ENCODE measurements around the gene PDXK. TPM values are rescaled to one million over a fixed set of nuclear protein-coding genes. Genes with fewer than 3 reads are reported as not detected.

PDXK gene
- total RNA-seq, 2 donors from 2014 or later: 155 to 188 TPM

GRCh38 chr21:43763901-43764523, 45.1 kb downstream of the PDXK start:
- intact Hi-C loops (cut with DNase I): no loop called here
- no peak for DNase-seq
- H3K4me3 ChIP-seq: no peak overlapping the region
- H3K4me1 ChIP-seq: peaks cover 8% of the 10 kb centered on the region
- no peaks in the 10 kb centered on the region for H3K27me3 ChIP-seq
- TF ChIP-seq CTCF (IDR thresholded peaks at IDR 0.05): no peak
- H3K36me3 ChIP-seq: no peaks in the 10 kb centered on the region
- no peak overlapping the region for H3K9ac ChIP-seq (ENCODE audit: low read depth in 2 of 2, low read length in 2 of 2)
- no peak overlapping the region for H3K27ac ChIP-seq
- H3K9me3 ChIP-seq: no peaks in the 10 kb centered on the region

GRCh38 chr21:43764576-43765495, 45.9 kb downstream of the PDXK start:
- no peak for TF ChIP-seq CTCF (IDR thresholded peaks at IDR 0.05)
- H3K9me3 ChIP-seq: no peaks in the 10 kb centered on the region
- no peak overlapping the region for H3K9ac ChIP-seq (ENCODE audit: low read depth in 2 of 2, low read length in 2 of 2)
- intact Hi-C loops (cut with DNase I): no loop called here
- no peaks in the 10 kb centered on the region for H3K36me3 ChIP-seq
- H3K4me1 ChIP-seq: peaks cover 8% of the 10 kb centered on the region
- no peak for DNase-seq
- H3K27ac ChIP-seq: no peak overlapping the region
- H3K27me3 ChIP-seq: no peaks in the 10 kb centered on the region
- H3K4me3 ChIP-seq: no peak overlapping the region

- Histone ChIP-seq H3K27me3 (no peaks in the 10 kb centered on the region), H3K4me1 (peaks cover 8% of the 10 kb centered on the region), H3K9me3 (no peaks in the 10 kb centered on the region), H3K36me3 (no peaks in the 10 kb centered on the region), H3K9ac (ENCODE audit: low read depth in 2 of 2, low read length in 2 of 2) (peak overlapping the region; percentile 30 to 63), H3K27ac (no peak overlapping the region), H3K4me3 (no peak overlapping the region)
- intact Hi-C loops (cut with DNase I): no loop called here
- no peak for TF ChIP-seq CTCF (IDR thresholded peaks at IDR 0.05)
- peak; percentile 48 for DNase-seq
Observed at GRCh38 chr21:43766734-43767497, 48.0 kb downstream of the PDXK start.

GRCh38 chr21:43767498-43767983, 48.6 kb downstream of the PDXK start:
- no peaks in the 10 kb centered on the region for H3K36me3 ChIP-seq
- TF ChIP-seq CTCF (IDR thresholded peaks at IDR 0.05): no peak
- H3K9me3 ChIP-seq: no peaks in the 10 kb centered on the region
- intact Hi-C loops (cut with DNase I): no loop called here
- H3K4me1 ChIP-seq: peaks cover 8% of the 10 kb centered on the region
- no peaks in the 10 kb centered on the region for H3K27me3 ChIP-seq
- H3K9ac ChIP-seq (ENCODE audit: low read depth in 2 of 2, low read length in 2 of 2): peak overlapping the region; percentile 43 to 63
- no peak overlapping the region for H3K27ac ChIP-seq
- no peak overlapping the region for H3K4me3 ChIP-seq
- DNase-seq: no peak

Data from colonic mucosa (tissue), 4 donors.